Kidney (tissue), 14 donors: Measurements from ENCODE around the gene CALN1. TPM values are rescaled to one million over a fixed set of nuclear protein-coding genes. Genes with fewer than 3 reads are reported as not detected.

ENCODE experiments used
- DNase-seq, 5 donors: peaks; one replicate each; pipeline ENCODE4 v3.0.0-alpha.2; 2013 to 2020
- FAIRE-seq: peaks from 2 replicates; lab custom pipeline; 2012; peaks lifted over from hg19 to GRCh38; lab: Jason Lieb, UNC
- H3K27ac ChIP-seq, 2 donors: one replicate each; pipeline ENCODE4 v1.7.0; 2013; ENCODE audit warnings: low read depth in 2 of 2, low read length in 2 of 2, inconsistent platforms in 1 of 2
- H3K27me3 ChIP-seq: one replicate; pipeline ENCODE4 v1.7.1; 2013; ENCODE audit warnings: low read length, inconsistent platforms; ENCODE audit not compliant: control insufficient read depth, insufficient read depth
- H3K36me3 ChIP-seq, 3 donors: one replicate each; pipeline versions ENCODE4 v1.7.0 to v1.7.1; 2013; ENCODE audit warnings: low read length in 3 of 3, control low read depth in 1 of 3, inconsistent platforms in 1 of 3; ENCODE audit not compliant: insufficient read depth in 3 of 3, control insufficient read depth in 2 of 3
- H3K4me1 ChIP-seq, 3 donors: one replicate each; pipeline versions ENCODE4 v1.7.0 to v1.7.1; 2013; ENCODE audit warnings: low read length in 3 of 3, inconsistent platforms in 1 of 3, low read depth in 1 of 3; ENCODE audit not compliant: control insufficient read depth in 2 of 3, insufficient read depth in 2 of 3
- H3K4me3 ChIP-seq, 3 donors: one replicate each; pipeline versions ENCODE4 v1.7.0 to v1.8.1; 2013; ENCODE audit warnings: low read length in 3 of 3, control low read depth in 1 of 3, inconsistent platforms in 1 of 3
- H3K9ac ChIP-seq, 3 donors: one replicate each; pipeline versions ENCODE4 v1.7.0 to v1.7.1; 2013; ENCODE audit warnings: low read length in 3 of 3, control low read depth in 1 of 3, inconsistent platforms in 1 of 3
- H3K9me3 ChIP-seq, 3 donors: one replicate each; pipeline versions ENCODE4 v1.7.0 to v1.7.1; 2013; ENCODE audit warnings: low read length in 3 of 3, control low read depth in 1 of 3, inconsistent platforms in 1 of 3; ENCODE audit not compliant: control insufficient read depth in 2 of 3, insufficient read depth in 1 of 3
- intact Hi-C: fragments of 100-400 bp; cut with DNase I; formaldehyde crosslinking; loops from one replicate; pipeline ENCODE4 v1.11.1; 2022
- polyA plus RNA-seq: library from polyadenylated mRNA; stranded (reverse); fragments of 350-450 nt; fragmentation: Illumina TruSeq; extraction: RNeasy Lipid Tissue Mini Kit (QIAGEN cat#74804); gene quantifications from one replicate; pipeline ENCODE4 v1.2.3, GENCODE V29; 2014; ENCODE audit warnings: low read depth, low replicate concordance; ENCODE audit not compliant: insufficient read depth
- total RNA-seq: library from RNA; stranded (reverse); fragmentation: NEBNext Ultra II Directional; extraction: Animal tissue kit (Norgen Biotek cat#: 25700); gene quantifications from one replicate; pipeline ENCODE4 v1.2.1, GENCODE V29; 2021
- TF ChIP-seq, protein P1 (sequence below): IDR thresholded peaks from 3 replicates; pipeline ENCODE4 v1.5.1; 2012; ENCODE audit warnings: mild to moderate bottlenecking, moderate library complexity, borderline replicate concordance; ENCODE audit not compliant: insufficient read depth; ENCODE audit errors: extremely low read depth
- donor health status: control.
- donor health status: control.
- donor health status: control.
- donor health status: control.
- donor health status: control.
- donor health status: DM: yes; HTN: yes; CAD: no.
- donor health status: Normal renal cell carcinoma (clear cell type).

Gene CALN1
- total and polyA plus RNA-seq, 2 donors from 2014 or later, result not detected

DNA sequence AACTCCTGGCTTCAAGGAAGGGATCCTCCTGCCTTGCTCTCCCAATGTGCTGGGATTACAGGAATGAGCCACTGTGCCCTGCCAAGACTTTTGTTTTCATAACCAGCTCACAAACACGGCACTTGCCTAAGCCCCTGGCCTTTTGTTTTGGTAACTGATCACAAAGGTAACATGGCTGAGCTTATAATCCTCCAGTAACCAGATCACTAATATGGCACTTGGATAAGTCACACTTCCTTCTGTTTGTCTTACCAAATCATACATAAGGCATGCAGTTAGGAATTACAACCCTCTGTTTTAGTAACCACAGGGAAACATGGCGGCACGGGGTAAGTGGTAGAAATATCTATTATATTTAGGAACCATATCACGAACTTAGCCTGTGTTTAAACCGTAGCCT is 577.1 kb downstream of the CALN1 start:
- DNase-seq, result no peak
- H3K36me3 ChIP-seq, result no peaks in the 10 kb centered on the region
- TF ChIP-seq, protein P1, sequence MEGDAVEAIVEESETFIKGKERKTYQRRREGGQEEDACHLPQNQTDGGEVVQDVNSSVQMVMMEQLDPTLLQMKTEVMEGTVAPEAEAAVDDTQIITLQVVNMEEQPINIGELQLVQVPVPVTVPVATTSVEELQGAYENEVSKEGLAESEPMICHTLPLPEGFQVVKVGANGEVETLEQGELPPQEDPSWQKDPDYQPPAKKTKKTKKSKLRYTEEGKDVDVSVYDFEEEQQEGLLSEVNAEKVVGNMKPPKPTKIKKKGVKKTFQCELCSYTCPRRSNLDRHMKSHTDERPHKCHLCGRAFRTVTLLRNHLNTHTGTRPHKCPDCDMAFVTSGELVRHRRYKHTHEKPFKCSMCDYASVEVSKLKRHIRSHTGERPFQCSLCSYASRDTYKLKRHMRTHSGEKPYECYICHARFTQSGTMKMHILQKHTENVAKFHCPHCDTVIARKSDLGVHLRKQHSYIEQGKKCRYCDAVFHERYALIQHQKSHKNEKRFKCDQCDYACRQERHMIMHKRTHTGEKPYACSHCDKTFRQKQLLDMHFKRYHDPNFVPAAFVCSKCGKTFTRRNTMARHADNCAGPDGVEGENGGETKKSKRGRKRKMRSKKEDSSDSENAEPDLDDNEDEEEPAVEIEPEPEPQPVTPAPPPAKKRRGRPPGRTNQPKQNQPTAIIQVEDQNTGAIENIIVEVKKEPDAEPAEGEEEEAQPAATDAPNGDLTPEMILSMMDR, result no peak
- no peaks in the 10 kb centered on the region for H3K9me3 ChIP-seq
- no peak overlapping the region for H3K27ac ChIP-seq
- intact Hi-C loops, result no loop called here
- H3K4me1 ChIP-seq, result no peaks in the 10 kb centered on the region
- no peak overlapping the region for H3K4me3 ChIP-seq
- H3K27me3 ChIP-seq, result no peaks in the 10 kb centered on the region
- H3K9ac ChIP-seq, result no peak overlapping the region
- FAIRE-seq, result no peak

DNA sequence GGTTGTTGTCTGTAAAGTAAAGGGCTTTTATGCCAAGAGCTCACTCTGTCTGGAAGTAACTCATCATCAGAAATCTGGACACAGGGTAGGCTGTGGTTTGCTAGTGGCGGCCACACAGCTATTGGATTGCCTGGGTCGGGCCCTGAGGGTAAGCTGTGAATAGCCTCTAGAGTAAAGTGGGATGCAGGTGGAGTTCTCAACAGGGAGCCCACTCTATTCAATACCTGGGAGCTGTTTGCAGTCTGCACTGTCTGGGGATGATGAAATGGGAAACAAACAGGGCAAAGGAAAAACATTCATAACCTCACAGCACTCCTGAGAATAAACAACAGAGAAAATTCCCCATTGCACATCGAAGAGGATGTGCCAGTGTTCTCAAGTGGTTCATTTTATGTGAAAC is 582.6 kb downstream of the CALN1 start:
- Histone ChIP-seq H3K27ac (no peak overlapping the region), H3K9ac (no peak overlapping the region), H3K4me3 (no peak overlapping the region), H3K9me3 (no peaks in the 10 kb centered on the region), H3K4me1 (no peaks in the 10 kb centered on the region), H3K36me3 (no peaks in the 10 kb centered on the region), H3K27me3 (no peaks in the 10 kb centered on the region)
- TF ChIP-seq, protein P1, result no peak
- intact Hi-C loops, result no loop called here
- DNase-seq (no peak), FAIRE-seq (no peak)

DNA sequence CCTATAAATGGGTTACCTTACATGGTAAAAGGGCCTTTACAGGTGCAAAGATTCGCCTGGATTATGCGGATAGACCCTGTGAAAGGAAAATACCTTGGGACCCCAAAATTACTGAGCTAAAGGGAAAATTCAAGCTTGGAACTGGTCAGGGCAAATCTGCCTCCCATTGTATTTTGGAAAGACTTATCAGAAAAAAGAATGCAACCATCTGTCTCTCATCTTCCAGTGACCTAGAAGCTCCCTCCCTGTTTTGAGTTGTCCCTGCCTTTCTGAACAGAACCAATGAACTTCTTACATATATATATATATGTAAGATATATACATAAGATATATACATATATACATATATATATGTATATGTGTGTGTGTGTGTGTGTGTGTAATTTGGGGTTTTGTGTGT is 583.8 kb downstream of the CALN1 start:
- intact Hi-C loops, result no loop called here
- DNase-seq (no peak), FAIRE-seq (no peak)
- H3K9me3 ChIP-seq, result no peaks in the 10 kb centered on the region
- no peak overlapping the region for H3K27ac ChIP-seq
- no peak overlapping the region for H3K4me3 ChIP-seq
- TF ChIP-seq, protein P1, result no peak
- no peaks in the 10 kb centered on the region for H3K36me3 ChIP-seq
- H3K4me1 ChIP-seq, result no peaks in the 10 kb centered on the region
- H3K27me3 ChIP-seq, result no peaks in the 10 kb centered on the region
- no peak overlapping the region for H3K9ac ChIP-seq

DNA sequence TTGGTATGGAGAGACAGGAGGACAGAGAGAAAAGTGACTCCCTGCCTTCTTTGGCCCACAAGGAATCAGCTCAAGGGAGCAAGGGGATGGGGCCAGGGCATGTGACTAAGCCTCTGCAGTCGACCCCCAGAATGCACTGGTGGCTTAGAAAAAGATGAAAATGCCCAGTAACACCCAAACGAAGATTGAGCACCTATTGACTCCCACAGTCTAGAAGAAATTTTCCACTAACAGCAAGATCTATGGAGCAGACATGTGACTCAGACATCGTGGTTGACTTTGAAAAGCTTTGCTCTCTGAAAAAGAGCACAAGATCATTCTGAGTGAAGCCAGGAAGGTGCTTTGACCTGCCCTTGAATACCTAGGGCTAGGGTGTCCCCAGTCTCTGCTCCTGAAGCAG is 586.0 kb downstream of the CALN1 start:
- intact Hi-C loops, result no loop called here
- no peak overlapping the region for H3K4me3 ChIP-seq
- H3K27ac ChIP-seq, result no peak overlapping the region
- H3K36me3 ChIP-seq, result no peaks in the 10 kb centered on the region
- no peaks in the 10 kb centered on the region for H3K4me1 ChIP-seq
- TF ChIP-seq, protein P1, result no peak
- H3K27me3 ChIP-seq, result no peaks in the 10 kb centered on the region
- DNase-seq (no peak), FAIRE-seq (no peak)
- no peaks in the 10 kb centered on the region for H3K9me3 ChIP-seq
- no peak overlapping the region for H3K9ac ChIP-seq
